C4-2B (cell line): ENCODE measurements around the gene CRLF1.

Experiments
- ZFX ChIP-seq: fragments of 450-650 bp; IDR thresholded peaks from 2 replicates; pipeline ENCODE4 v1.6.1; 2017
- TF ChIP-seq, protein P1 (sequence below): fragments of 450-650 bp; conservative IDR thresholded peaks from 2 replicates; pipeline ENCODE4 v1.5.1; 2017; ENCODE audit warnings: mild to moderate bottlenecking

DNA sequence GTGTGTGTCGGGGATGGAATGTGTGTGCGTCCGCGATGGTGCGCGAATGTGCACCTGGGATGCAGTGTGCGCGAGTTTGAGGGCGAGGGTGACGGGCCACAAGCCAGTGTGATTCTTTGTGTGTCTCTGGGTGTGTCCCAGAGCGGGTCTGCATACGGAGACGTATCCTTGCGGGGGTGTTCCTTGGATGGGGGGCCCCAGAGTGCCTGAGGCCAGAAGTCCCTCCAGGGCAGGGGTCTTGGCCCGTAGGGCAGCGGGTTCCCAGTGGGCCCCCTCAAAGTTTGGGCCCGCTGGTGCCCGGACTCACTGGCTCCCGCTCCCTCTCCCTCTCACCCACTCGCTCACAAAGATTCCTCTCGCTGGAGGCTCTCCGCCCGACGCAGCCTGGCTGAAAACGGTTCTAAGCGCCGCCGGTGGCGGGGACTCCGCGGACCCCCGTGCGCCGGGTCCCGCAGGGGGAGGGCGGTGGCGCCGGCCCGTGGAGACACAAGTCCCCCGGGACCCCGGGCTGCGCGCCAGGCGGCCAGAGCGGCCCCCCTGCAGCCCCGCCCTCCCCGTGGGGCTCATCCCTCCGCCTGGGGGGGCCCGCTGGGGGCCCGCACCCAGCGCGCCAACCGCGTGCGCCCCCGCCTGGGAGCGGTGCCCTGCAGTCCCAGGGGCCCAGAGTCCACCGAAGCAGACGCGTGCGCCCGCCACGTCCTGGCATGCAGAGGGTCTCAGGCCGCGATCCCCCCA is 886 bp downstream of the CRLF1 start:
- TF ChIP-seq, protein P1, sequence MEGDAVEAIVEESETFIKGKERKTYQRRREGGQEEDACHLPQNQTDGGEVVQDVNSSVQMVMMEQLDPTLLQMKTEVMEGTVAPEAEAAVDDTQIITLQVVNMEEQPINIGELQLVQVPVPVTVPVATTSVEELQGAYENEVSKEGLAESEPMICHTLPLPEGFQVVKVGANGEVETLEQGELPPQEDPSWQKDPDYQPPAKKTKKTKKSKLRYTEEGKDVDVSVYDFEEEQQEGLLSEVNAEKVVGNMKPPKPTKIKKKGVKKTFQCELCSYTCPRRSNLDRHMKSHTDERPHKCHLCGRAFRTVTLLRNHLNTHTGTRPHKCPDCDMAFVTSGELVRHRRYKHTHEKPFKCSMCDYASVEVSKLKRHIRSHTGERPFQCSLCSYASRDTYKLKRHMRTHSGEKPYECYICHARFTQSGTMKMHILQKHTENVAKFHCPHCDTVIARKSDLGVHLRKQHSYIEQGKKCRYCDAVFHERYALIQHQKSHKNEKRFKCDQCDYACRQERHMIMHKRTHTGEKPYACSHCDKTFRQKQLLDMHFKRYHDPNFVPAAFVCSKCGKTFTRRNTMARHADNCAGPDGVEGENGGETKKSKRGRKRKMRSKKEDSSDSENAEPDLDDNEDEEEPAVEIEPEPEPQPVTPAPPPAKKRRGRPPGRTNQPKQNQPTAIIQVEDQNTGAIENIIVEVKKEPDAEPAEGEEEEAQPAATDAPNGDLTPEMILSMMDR = no peak
- TF ChIP-seq ZFX = no peak
